Psoas muscle (tissue), 8 donors: ENCODE results near the gene NEK9. TPM values are rescaled to one million over a fixed set of nuclear protein-coding genes. Genes with fewer than 3 reads are reported as not detected.
A peak's percentile ranks its signal among the peaks of the same experiment; 100 is the strongest.
"Not testable (repeated sequence)": the region's sequence is repeated elsewhere in the genome, so short reads cannot be mapped to it uniquely, and the experiment has no call there.

ENCODE experiments used
- ATAC-seq, 4 donors: fragments of 200-7000 bp; cut with Tn5 transposase; one replicate each; pipeline ENCODE4 v1.9.1; 2020; ENCODE audit warnings: moderate library complexity in 3 of 4, mild to moderate bottlenecking in 2 of 4
- DNase-seq, 2 donors: peaks; one replicate each; pipeline ENCODE4 v3.0.0-alpha.2; 2020
- H3K27ac ChIP-seq: fragments of 200-600 bp; one replicate; pipeline ENCODE4 v1.8.0; 2022
- H3K27me3 ChIP-seq, 3 donors: fragments of 200-600 bp in 1 of 3; one replicate each; pipeline versions ENCODE4 v1.6.1 to v1.8.0; 2013 to 2022; ENCODE audit warnings: low read length in 2 of 3, mild to moderate bottlenecking in 2 of 3, moderate library complexity in 1 of 3; ENCODE audit not compliant: insufficient read depth in 3 of 3
- H3K36me3 ChIP-seq, 2 donors: fragments of 200-600 bp in 1 of 2; one replicate each; pipeline versions ENCODE4 v1.6.1 to v1.8.0; 2013 to 2022; ENCODE audit warnings: low read depth in 1 of 2, mild to moderate bottlenecking in 1 of 2, moderate library complexity in 1 of 2; ENCODE audit not compliant: insufficient read depth in 1 of 2
- H3K4me1 ChIP-seq: fragments of 200-600 bp; one replicate; pipeline ENCODE4 v1.8.0; 2022
- H3K4me3 ChIP-seq: fragments of 200-600 bp; one replicate; pipeline ENCODE4 v1.8.0; 2022; ENCODE audit warnings: mild to moderate bottlenecking
- H3K9me3 ChIP-seq: fragments of 200-600 bp; one replicate; pipeline ENCODE4 v1.8.0; 2022
- CTCF ChIP-seq: fragments of 200-600 bp; IDR thresholded peaks from one replicate; pipeline ENCODE4 v1.8.0; 2022; ENCODE audit warnings: antibody characterized with exemption
- WGBS, 3 donors: extraction: QIAGEN DNeasy Blood & Tissue Kit; methylation state at CpG; one replicate each; pipeline versions ENCODE4 v1.1.6 to v1.1.7; 2013; 5-methylcytosine and 5-hydroxymethylcytosine counted together
- intact Hi-C, 2 donors: fragments of 100-400 bp; cut with DNase I; formaldehyde crosslinking; loops; one replicate each; pipeline versions ENCODE4 v1.11.0 to v1.14.2; 2022
- polyA plus RNA-seq, 3 donors: library from polyadenylated mRNA; stranded (reverse); fragments of 200-250 nt; gene quantifications; one replicate each; pipeline ENCODE4 v1.2.3, GENCODE V29; 2013
- total RNA-seq, 4 donors: library from RNA; stranded (reverse); fragmentation: NEBNext Ultra II Directional in 2 of 4; extraction: Animal tissue kit (Norgen Biotek cat#: 25700) in 2 of 4; gene quantifications; one replicate each; pipeline versions ENCODE4 v1.2.1 to v1.2.4, GENCODE V29; 2021 to 2023
- donor health status: healthy with polysubstance abuse.
- donor health status: DM: no; HTN: no; CAD: no; lungs with moderate emphysema.
- donor health status: Bipolar disorder and iron deficiency.
- donor health status: healthy.
- donor health status: DM: yes; HTN: yes; CAD: no.
- donor health status: DM: no; HTN: no; CAD: no.
- donor health status: DM: no; HTN: no; CAD: no.
- donor health status: DM: yes; HTN: yes; CAD: no.

The NEK9 gene
- total and polyA plus RNA-seq, 7 donors: 17.9 to 116 (median 69.1) TPM

GRCh38 chr14:75128596-75128990 lies 1.7 kb upstream of the NEK9 start:
- peaks cover 0 to 14% of the 10 kb centered on the region in 2 donors for H3K36me3 ChIP-seq
- no peak for TF ChIP-seq CTCF
- peaks cover 40% of the 10 kb centered on the region for H3K4me1 ChIP-seq
- WGBS, 3 donors: 84 to 90% (median 87%) methylated on average over 5 of the region's 5 CpGs
- no peaks in the 10 kb centered on the region for H3K27me3 ChIP-seq
- no peak for ATAC-seq
- H3K27ac ChIP-seq: peak overlapping the region; percentile 93
- intact Hi-C loops: loop anchor here in 1 of 2 donors (5.0 kb wide), 1 partner anchor 49 kb away; the partner anchor contains the start of gene TMED10
- no peak for DNase-seq
- no peaks in the 10 kb centered on the region for H3K9me3 ChIP-seq
- H3K4me3 ChIP-seq: no peak overlapping the region

- H3K9me3 ChIP-seq: no peaks in the 10 kb centered on the region
- peaks cover 0 to 9% of the 10 kb centered on the region in 2 donors for H3K36me3 ChIP-seq
- H3K4me1 ChIP-seq: peaks cover 41% of the 10 kb centered on the region
- intact Hi-C loops: loop anchor here in 1 of 2 donors (5.0 kb wide), 1 partner anchor 49 kb away; the partner anchor contains the start of gene TMED10
- DNase-seq: no peak
- peak overlapping the region; percentile 93 for H3K27ac ChIP-seq
- peak overlapping the region; percentile 83 for H3K4me3 ChIP-seq
- 56 to 64% (median 58%) methylated on average over 10 of the region's 10 CpGs for WGBS, 3 donors
- no peaks in the 10 kb centered on the region for H3K27me3 ChIP-seq
- ATAC-seq: no peak
- no peak for TF ChIP-seq CTCF
Observed at GRCh38 chr14:75127903-75128595, 1.2 kb upstream of the NEK9 start.

GRCh38 chr14:75127474-75127820 lies 599 bp upstream of the NEK9 start:
- DNase-seq (peak in 1 of 2 donors; percentile 58), ATAC-seq (peak in 3 of 4 donors; percentile 0 to 5 (median 4))
- not testable (repeated sequence) for H3K27me3 ChIP-seq, H3K36me3 ChIP-seq, H3K9me3 ChIP-seq
- Histone ChIP-seq H3K27ac (peak overlapping the region; percentile 93), H3K4me3 (peak overlapping the region; percentile 83), H3K4me1 (peaks cover 41% of the 10 kb centered on the region)
- WGBS, 3 donors: 18 to 23% (median 20%) methylated on average over 16 of the region's 16 CpGs
- intact Hi-C loops: loop anchor here in 1 of 2 donors (5.0 kb wide), 1 partner anchor 50 kb away; the partner anchor contains the start of gene TMED10

- TF ChIP-seq CTCF: no peak
- Histone ChIP-seq H3K4me3 (peak overlapping the region; percentile 83), H3K4me1 (peaks cover 41% of the 10 kb centered on the region), H3K9me3 (no peaks in the 10 kb centered on the region), H3K36me3 (peaks cover 0 to 18% of the 10 kb centered on the region in 2 donors), H3K27me3 (no peaks in the 10 kb centered on the region), H3K27ac (peak overlapping the region; percentile 93)
- no peak for DNase-seq
- 2% methylated on average over 6 of the region's 6 CpGs for WGBS, 3 donors
- ATAC-seq: no peak
- intact Hi-C loops: loop anchor here in 1 of 2 donors (5.0 kb wide), 1 partner anchor 51 kb away; the partner anchor contains the start of gene TMED10
Observed at GRCh38 chr14:75126121-75126544, 715 bp downstream of the NEK9 start.

GRCh38 chr14:75125617-75126016 lies 1.2 kb downstream of the NEK9 start:
- intact Hi-C loops: loop anchor here in 1 of 2 donors (5.0 kb wide), 1 partner anchor 52 kb away; the partner anchor contains the start of gene TMED10
- H3K27ac ChIP-seq: peak overlapping the region; percentile 93
- peak overlapping the region; percentile 83 for H3K4me3 ChIP-seq
- no peak for ATAC-seq
- H3K9me3 ChIP-seq: no peaks in the 10 kb centered on the region
- 56 to 72% (median 63%) methylated on average over 5 of the region's 5 CpGs for WGBS, 3 donors
- peaks cover 41% of the 10 kb centered on the region for H3K4me1 ChIP-seq
- H3K36me3 ChIP-seq: peaks cover 0 to 23% of the 10 kb centered on the region in 2 donors
- H3K27me3 ChIP-seq: no peaks in the 10 kb centered on the region
- TF ChIP-seq CTCF: no peak
- DNase-seq: no peak
